ENCODE data around the gene PTTG1.

The PTTG1 gene

DNA sequence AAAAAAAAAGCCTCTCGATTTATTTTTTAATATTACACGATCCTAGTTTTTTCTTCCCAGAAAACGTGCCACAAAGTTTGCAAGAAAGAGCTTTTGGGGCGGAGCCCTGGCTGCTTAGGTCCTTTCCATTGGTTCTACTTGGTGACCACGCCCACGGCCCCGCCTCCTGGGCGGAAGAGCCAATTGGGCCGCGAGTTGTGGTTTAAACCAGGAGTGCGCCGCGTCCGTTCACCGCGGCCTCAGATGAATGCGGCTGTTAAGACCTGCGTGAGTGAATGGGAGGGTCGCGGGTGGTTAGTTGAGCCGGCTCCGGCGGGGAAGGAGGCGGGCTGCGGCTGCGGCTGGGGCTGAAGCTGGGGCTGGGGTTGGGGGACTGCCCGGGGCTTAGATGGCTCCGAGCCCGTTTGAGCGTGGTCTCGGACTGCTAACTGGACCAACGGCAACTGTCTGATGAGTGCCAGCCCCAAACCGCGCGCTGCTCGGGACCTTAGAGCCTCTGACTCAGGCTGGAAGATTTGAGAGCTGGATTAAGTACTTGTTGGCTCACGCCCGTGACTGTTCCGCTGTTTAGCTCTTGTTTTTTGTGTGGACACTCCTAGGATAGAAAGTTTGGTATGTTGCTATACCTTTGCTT lies at the start of gene PTTG1:
PTTG1 (plus strand) TSS at position 231 of the 634 bp plus-strand sequence. CDS start 458 bp downstream, outside the sequence.
- peak; percentile 35 for DNase-seq

DNA sequence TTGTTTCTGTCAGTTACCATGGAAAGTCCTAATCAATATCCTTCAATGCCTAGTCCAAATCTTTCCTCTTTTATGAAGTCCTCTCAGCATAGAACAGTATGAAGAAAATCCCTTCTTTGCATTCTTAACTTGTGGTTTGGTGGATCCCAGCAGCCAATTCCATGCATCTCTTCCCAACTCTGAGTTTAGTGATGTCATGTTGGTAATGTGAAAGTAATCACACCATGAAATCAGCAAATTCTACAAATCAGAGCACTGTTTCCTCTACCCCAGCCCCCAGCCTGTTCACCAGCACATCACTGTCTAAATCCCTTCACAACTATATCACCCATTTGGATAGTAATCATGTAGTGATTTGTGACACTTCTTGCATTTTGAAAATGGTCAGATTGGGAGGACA lies 46.5 kb upstream of the PTTG1 start:
- DNase-seq: no peak

- DNase-seq: no peak
These were observed 46.0 kb upstream of the PTTG1 start for GRCh38 chr5:160375701-160376100.

- DNase-seq: no peak
These were observed 45.2 kb upstream of the PTTG1 start for GRCh38 chr5:160376416-160376815.

GRCh38 chr5:160377651-160378050 lies 44.0 kb upstream of the PTTG1 start:
- no peak for DNase-seq

GRCh38 chr5:160378330-160378729 lies 43.3 kb upstream of the PTTG1 start:
- DNase-seq: no peak

GRCh38 chr5:160379511-160379910 lies 42.1 kb upstream of the PTTG1 start:
- no peak for DNase-seq

GRCh38 chr5:160380041-160380440 lies 41.6 kb upstream of the PTTG1 start:
- no peak for DNase-seq

- no peak for DNase-seq
These were observed 39.3 kb upstream of the PTTG1 start for GRCh38 chr5:160382346-160382745.

GRCh38 chr5:160384681-160385080 lies 37.0 kb upstream of the PTTG1 start:
- no peak for DNase-seq

DNA sequence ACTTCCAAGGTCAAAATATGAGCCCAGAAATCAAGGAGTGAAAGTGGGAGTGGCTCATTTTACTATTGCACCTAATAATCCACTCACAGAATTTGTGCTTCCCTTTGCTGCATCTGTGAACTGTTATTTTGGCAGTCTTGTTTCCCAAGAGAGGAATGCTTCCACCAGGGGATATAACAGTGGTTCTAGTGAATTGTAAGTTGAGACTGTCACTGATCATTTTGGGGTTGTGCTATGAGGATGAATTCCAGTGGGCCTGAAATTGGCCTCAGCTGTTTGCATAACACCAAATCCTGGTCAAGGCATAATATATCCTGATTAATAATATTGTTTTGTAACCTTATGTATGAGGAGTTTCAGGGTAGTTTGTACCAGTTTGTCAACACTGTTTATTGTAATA lies 36.2 kb upstream of the PTTG1 start:
- DNase-seq: no peak

GRCh38 chr5:160387445-160387844 lies 34.2 kb upstream of the PTTG1 start:
- DNase-seq: no peak

GRCh38 chr5:160390787-160391696 lies 30.6 kb upstream of the PTTG1 start:
- DNase-seq: no peak

- no peak for DNase-seq
These were observed 26.5 kb upstream of the PTTG1 start for GRCh38 chr5:160395111-160395510.

- DNase-seq: no peak
These were observed 24.2 kb upstream of the PTTG1 start for GRCh38 chr5:160397492-160397891.

DNA sequence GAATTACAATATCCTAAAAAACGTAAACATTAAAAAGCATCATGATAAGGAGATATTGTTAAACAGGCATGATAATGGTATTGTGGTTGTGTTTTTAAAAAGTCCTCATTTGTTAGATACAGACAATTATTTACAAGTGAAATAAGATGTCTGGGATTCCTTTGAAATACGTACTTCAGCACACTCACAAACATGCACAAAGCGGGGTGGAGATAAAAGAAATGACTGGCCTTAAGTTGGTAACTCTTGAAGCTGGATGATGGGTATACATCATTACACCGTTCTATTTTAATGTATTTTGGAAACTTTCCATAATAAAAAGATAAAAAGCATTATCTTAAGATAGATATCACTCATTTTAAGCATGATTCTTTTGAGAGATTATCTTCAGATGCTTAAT lies 22.8 kb upstream of the PTTG1 start:
- DNase-seq: no peak

DNA sequence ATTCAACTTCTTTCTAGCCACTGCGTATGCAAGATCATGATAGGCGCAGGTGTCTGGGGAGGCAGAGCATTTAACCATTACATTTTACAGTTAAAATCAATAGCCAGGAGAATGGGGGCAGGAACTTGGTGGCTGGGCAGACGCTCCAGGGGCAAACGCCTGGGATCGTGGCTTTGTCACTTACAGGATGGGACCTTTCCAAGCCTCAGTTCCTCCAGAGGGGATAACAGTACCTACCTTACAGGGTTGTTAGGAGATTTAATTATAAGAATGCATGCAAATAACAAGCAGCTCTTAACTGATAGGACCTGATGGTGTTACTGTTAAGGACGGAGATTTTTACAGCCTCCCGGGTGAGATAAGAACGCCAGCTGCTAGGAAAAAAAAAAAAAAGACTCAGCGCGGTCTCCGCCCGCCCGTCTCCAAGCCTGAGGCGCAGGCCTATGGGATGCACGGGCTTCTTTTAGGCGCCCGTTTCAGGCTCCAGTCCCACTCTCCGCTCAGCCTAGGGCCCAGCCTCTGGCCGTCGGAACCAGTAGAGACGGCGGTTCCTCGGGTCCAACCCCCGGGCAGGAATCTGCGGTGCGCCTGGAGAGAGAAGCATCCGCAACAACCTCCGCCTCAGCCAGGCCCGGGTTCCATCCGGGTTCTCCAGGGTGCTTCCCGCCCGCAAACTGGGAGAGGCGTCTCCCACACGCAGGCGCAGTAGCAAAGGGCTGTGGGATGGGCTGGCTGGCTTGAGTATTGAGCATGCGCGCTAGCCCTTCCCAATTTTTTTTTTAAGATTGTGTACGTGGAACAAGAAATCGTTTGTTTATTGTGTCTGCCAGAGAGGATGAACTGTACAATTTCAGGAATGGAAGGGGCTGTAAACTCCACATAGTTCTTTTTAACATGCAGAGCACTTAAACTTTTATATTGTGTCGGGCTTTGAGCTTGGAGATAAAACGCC lies 22.0 kb upstream of the PTTG1 start, which contains the start of gene FAM200C:
FAM200C (minus strand) TSS at position 653 of the 952 bp plus-strand sequence. CDS start 4,564 bp downstream, outside the sequence.
- DNase-seq: peak; percentile 34

DNA sequence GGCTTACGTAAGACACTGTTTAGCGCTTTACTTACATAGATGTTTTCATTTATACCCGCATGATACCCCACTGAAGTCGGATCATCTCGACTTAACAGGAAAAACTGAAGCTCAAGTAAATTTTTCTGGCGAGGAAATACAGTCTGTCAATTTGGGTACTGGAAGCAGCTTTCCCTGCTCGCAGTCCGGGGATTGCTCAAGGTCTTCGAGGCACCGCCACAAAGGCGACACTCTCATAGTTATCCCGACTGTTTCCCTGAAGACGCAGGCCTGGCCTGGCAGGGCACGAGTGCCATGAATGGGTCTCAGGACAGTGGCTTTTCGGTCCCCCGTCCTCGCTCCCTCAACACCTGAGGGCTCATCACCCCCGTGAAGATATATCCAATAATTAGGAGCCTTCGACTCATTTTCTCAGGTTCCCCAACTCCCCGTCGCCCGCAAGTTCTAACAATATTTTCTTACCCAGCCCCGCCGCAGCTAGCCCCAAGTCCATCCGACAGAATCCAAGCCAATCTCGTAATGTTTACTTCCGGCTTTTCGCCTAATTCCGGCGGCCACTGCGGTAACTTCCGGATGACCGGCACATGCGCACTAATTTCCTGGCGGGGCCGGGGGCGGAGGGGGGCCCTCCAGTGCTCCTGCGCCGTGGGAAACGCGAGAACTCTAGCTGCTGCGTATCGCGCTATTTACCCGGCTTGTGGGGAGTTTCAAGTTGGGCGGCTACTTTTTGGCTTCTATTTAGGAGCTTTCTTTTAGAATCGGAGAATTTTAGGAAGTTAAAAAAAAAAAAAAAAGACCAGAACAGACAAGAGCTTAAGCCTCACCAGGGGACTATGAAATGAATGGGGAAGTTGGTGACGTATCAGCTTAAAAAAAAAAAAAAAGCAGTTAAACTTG lies 2.8 kb upstream of the PTTG1 start, which contains the start of gene SLU7:
SLU7 (minus strand) TSS at position 521 of the 897 bp plus-strand sequence. CDS start 3,787 bp downstream, outside the sequence.
- DNase-seq: peak; percentile 36

- no peak for DNase-seq
These were observed 2.0 kb upstream of the PTTG1 start for GRCh38 chr5:160419458-160420330.

DNA sequence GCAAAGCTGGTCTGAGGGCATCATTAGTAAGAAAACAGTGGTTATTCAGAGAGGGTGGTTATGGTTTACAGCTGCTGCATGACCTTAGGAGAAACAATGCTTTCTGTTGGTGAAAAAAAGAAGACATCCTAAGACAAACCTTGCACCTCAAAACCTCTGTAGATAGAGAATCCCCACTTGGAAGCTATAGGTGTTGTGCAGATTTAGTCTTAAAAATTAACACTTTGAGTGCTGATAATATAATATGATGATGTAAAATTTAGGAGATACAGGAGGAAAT lies 1.4 kb upstream of the PTTG1 start:
- DNase-seq: no peak

GRCh38 chr5:160423099-160423498 lies 1.4 kb downstream of the PTTG1 start:
- no peak for DNase-seq

All from KG1 (cell line).